H4 (cell line): Measurements from ENCODE around the gene KLHL20. TPM values are rescaled to one million over a fixed set of nuclear protein-coding genes. Genes with fewer than 3 reads are reported as not detected.

ENCODE experiments used
- DNase-seq: peaks from one replicate; pipeline ENCODE4 v3.0.0-alpha.2; 2015; ENCODE audit warnings: low spot score
- total RNA-seq: library from RNA; depleted of rRNA; stranded (reverse); fragments of >200 nt; shearing (Covaris generic); gene quantifications from 2 replicates; pipeline ENCODE4 v1.2.3, GENCODE V29; 2014; rRNA removed

The KLHL20 gene
- total RNA-seq, 1 experiment from 2014 or later: 10.6 TPM

- no peak for DNase-seq
Observed at GRCh38 chr1:173832748-173833147, 118.0 kb downstream of the KLHL20 start.

Other genes with a start within 250 kb of the KLHL20 start
- 352 and 451 TPM in 2 replicates for gene PRDX6, start 237.6 kb upstream of the KLHL20 start, total RNA-seq
- gene SLC9C2, start 111.9 kb upstream of the KLHL20 start, total RNA-seq: not detected in 2 replicates
- gene TEX50, start 79.6 kb upstream of the KLHL20 start, total RNA-seq: not detected in 2 replicates
- 0.08 TPM in 1 of 2 replicates, not detected in the other for gene ANKRD45, start 45.1 kb upstream of the KLHL20 start, total RNA-seq
- gene DARS2, start 109.7 kb downstream of the KLHL20 start, total RNA-seq: 24.7 and 27.8 TPM in 2 replicates
- gene CENPL, start 109.9 kb downstream of the KLHL20 start, total RNA-seq: 25.0 and 27.6 TPM in 2 replicates
- 335 and 341 TPM in 2 replicates for gene GAS5, start 153.0 kb downstream of the KLHL20 start, total RNA-seq
- gene ZBTB37, start 153.4 kb downstream of the KLHL20 start, total RNA-seq: 2.0 and 2.3 TPM in 2 replicates
- not detected in 2 replicates for gene SERPINC1, start 202.3 kb downstream of the KLHL20 start, total RNA-seq